ENCODE results near the gene RACGAP1.

- no peak for TF ChIP-seq CTCF (conservative IDR thresholded peaks at IDR 0.05; ENCODE audit: low read depth, low read length)
- TF ChIP-seq EZH2phosphoT487 (IDR thresholded peaks at IDR 0.05; ENCODE audit: borderline replicate concordance, low read length): no peak
- TF ChIP-seq EZH2 (IDR thresholded peaks at IDR 0.05; ENCODE audit: low read length, unreplicated experiment): no peak
Observed at GRCh38 chr12:49946497-49946896, 78.8 kb downstream of the RACGAP1 start.

Data from PC-3 (cell line).